NCI-H1436 treated with DMSO at 0.1 percent for 48 hours (cell line): Measurements from ENCODE around the gene DGKB.

Experiments
- DNase-seq: peaks from one replicate; lab custom pipeline; 2025; lab: John Stamatoyannopoulos, UW

DGKB gene

GRCh38 chr7:14859267-14859666, 43.3 kb downstream of the DGKB start:
- no peak for DNase-seq

GRCh38 chr7:14858866-14859265, 43.7 kb downstream of the DGKB start:
- no peak for DNase-seq

- peak; percentile 44 for DNase-seq
These were observed 44.1 kb downstream of the DGKB start for GRCh38 chr7:14858410-14858809.

GRCh38 chr7:14855033-14855794, 47.3 kb downstream of the DGKB start:
- DNase-seq = no peak

GRCh38 chr7:14854471-14854870, 48.1 kb downstream of the DGKB start:
- DNase-seq = no peak

- DNase-seq = no peak
These were observed 50.9 kb downstream of the DGKB start for GRCh38 chr7:14851610-14852009.

- DNase-seq = no peak
These were observed 52.5 kb downstream of the DGKB start for GRCh38 chr7:14850039-14850438.

- DNase-seq = no peak
These were observed 56.1 kb downstream of the DGKB start for GRCh38 chr7:14846405-14846804.

- no peak for DNase-seq
These were observed 58.8 kb downstream of the DGKB start for GRCh38 chr7:14843755-14844154.

- DNase-seq = no peak
These were observed 60.0 kb downstream of the DGKB start for GRCh38 chr7:14842523-14842922.

- DNase-seq = no peak
These were observed 60.7 kb downstream of the DGKB start for GRCh38 chr7:14841869-14842268.

GRCh38 chr7:14841086-14841485, 61.5 kb downstream of the DGKB start:
- DNase-seq = no peak

GRCh38 chr7:14839307-14839706, 63.2 kb downstream of the DGKB start:
- DNase-seq = no peak

GRCh38 chr7:14837216-14837615, 65.3 kb downstream of the DGKB start:
- DNase-seq = no peak

GRCh38 chr7:14836571-14837189, 65.9 kb downstream of the DGKB start:
- peak; percentile 13 for DNase-seq

- DNase-seq = no peak
These were observed 66.5 kb downstream of the DGKB start for GRCh38 chr7:14836006-14836405.

- DNase-seq = peak; percentile 93
These were observed 67.2 kb downstream of the DGKB start for GRCh38 chr7:14835384-14835783.

- no peak for DNase-seq
These were observed 67.7 kb downstream of the DGKB start for GRCh38 chr7:14834883-14835282.

- DNase-seq = no peak
These were observed 68.1 kb downstream of the DGKB start for GRCh38 chr7:14834456-14834855.

- no peak for DNase-seq
These were observed 68.8 kb downstream of the DGKB start for GRCh38 chr7:14833707-14834106.

- DNase-seq = no peak
These were observed 74.5 kb downstream of the DGKB start for GRCh38 chr7:14828053-14828452.

- no peak for DNase-seq
These were observed 76.1 kb downstream of the DGKB start for GRCh38 chr7:14826426-14826825.

- no peak for DNase-seq
These were observed 76.6 kb downstream of the DGKB start for GRCh38 chr7:14825912-14826311.

GRCh38 chr7:14822481-14822854, 80.1 kb downstream of the DGKB start:
- no peak for DNase-seq
